HepG2 (cell line): ENCODE measurements around the gene DCAKD. TPM values are rescaled to one million over a fixed set of nuclear protein-coding genes. Genes with fewer than 3 reads are reported as not detected.

Experiments
- AFF4 ChIP-seq: sonication (generic); formaldehyde crosslinking; IDR thresholded peaks from 2 replicates; pipeline ENCODE4 v1.4.0; 2020; ENCODE audit warnings: missing genetic modification reagents
- CEBPB ChIP-seq: IDR thresholded peaks from 2 replicates; pipeline ENCODE4 v1.6.1; 2011; ENCODE audit warnings: low read depth, low read length, improper control_type of control experiment, borderline replicate concordance
- CREBL2 ChIP-seq: sonication (generic); formaldehyde crosslinking; IDR thresholded peaks from 2 replicates; pipeline ENCODE4 v1.8.1; 2023; ENCODE audit warnings: missing genetic modification reagents, mild to moderate bottlenecking, borderline replicate concordance
- ESRRA ChIP-seq: sonication (generic); formaldehyde crosslinking; IDR thresholded peaks from 2 replicates; pipeline ENCODE4 v1.5.1; 2020; ENCODE audit warnings: mild to moderate bottlenecking, low read depth, missing genetic modification reagents
- GATAD1 ChIP-seq: IDR thresholded peaks from 2 replicates; pipeline ENCODE4 v1.6.1; 2016; ENCODE audit warnings: missing genetic modification reagents, missing compliant biosample characterization
- KDM5B ChIP-seq: sonication (generic); formaldehyde crosslinking; IDR thresholded peaks from 2 replicates; pipeline ENCODE4 v1.4.0; 2020; ENCODE audit warnings: missing genetic modification reagents, mild to moderate bottlenecking, borderline replicate concordance
- KLF12 ChIP-seq: sonication (generic); formaldehyde crosslinking; IDR thresholded peaks from 2 replicates; pipeline ENCODE4 v1.4.0; 2020; ENCODE audit warnings: missing genetic modification reagents, borderline replicate concordance
- KLF16 ChIP-seq, 2 experiments: sonication (generic) in 1 of 2; formaldehyde crosslinking in 1 of 2; IDR thresholded peaks; 2 replicates each; pipeline versions ENCODE4 v1.6.1 to v1.8.0; 2016 to 2023; ENCODE audit warnings: missing genetic modification reagents in 2 of 2, missing compliant biosample characterization in 1 of 2
- KMT2A ChIP-seq: sonication (generic); formaldehyde crosslinking; IDR thresholded peaks from 2 replicates; pipeline ENCODE4 v1.4.0; 2020; ENCODE audit warnings: missing genetic modification reagents
- NCOR1 ChIP-seq: fragments of 200-600 bp; sonication (generic); IDR thresholded peaks from 2 replicates; pipeline ENCODE4 v1.7.0; 2017; ENCODE audit warnings: antibody characterized with exemption, low read length, borderline replicate concordance
- NFYB ChIP-seq: sonication (generic); formaldehyde crosslinking; IDR thresholded peaks from 2 replicates; pipeline ENCODE4 v1.4.0; 2020; ENCODE audit warnings: missing genetic modification reagents
- SMAD1 ChIP-seq: sonication (generic); formaldehyde crosslinking; IDR thresholded peaks from 2 replicates; pipeline ENCODE4 v1.4.0; 2020; ENCODE audit warnings: missing genetic modification reagents, low read depth, mild to moderate bottlenecking, borderline replicate concordance
- SRSF1 ChIP-seq: fragments of 200-400 bp; formaldehyde crosslinking; optimal IDR thresholded peaks from 2 replicates; pipeline ENCODE3; 2017; ENCODE audit warnings: mild to moderate bottlenecking, low read depth, low read length, moderate library complexity
- ZBTB39 ChIP-seq: sonication (generic); formaldehyde crosslinking; IDR thresholded peaks from 2 replicates; pipeline ENCODE4 v1.5.0; 2020; ENCODE audit warnings: missing genetic modification reagents
- ZNF687 ChIP-seq: sonication (generic); formaldehyde crosslinking; IDR thresholded peaks from 2 replicates; pipeline ENCODE4 v1.5.1; 2020; ENCODE audit warnings: mild to moderate bottlenecking, missing genetic modification reagents, moderate library complexity
- ZNF775 ChIP-seq: sonication (generic); formaldehyde crosslinking; IDR thresholded peaks from 2 replicates; pipeline ENCODE4 v1.4.0; 2020; ENCODE audit warnings: missing genetic modification reagents, mild to moderate bottlenecking, moderate library complexity, borderline replicate concordance
- ZSCAN31 ChIP-seq: sonication (generic); formaldehyde crosslinking; IDR thresholded peaks from 2 replicates; pipeline ENCODE4 v1.5.0; 2020; ENCODE audit warnings: low read depth, mild to moderate bottlenecking, missing genetic modification reagents
- polyA plus RNA-seq, 8 experiments: library from polyadenylated mRNA; depleted of rRNA in 3 of 8; stranded (reverse) in 7 of 8; unstranded in 1 of 8; fragments of >200 nt; fragmentation: Illumina TruSeq in 4 of 8; extraction: Trizol in 4 of 8; gene quantifications; 2 replicates each; pipeline versions ENCODE4 v1.2.1 to v1.2.3, GENCODE V29; 2011 to 2016; ENCODE audit warnings: low read depth in 4 of 8, missing spikeins in 1 of 8, mixed read lengths in 1 of 8; ENCODE audit not compliant: insufficient read depth in 1 of 8
- total RNA-seq, 5 experiments: library from RNA; depleted of rRNA; stranded (reverse); fragments of >200 nt; fragmentation: Illumina TruSeq; extraction: Trizol; gene quantifications; 2 replicates each; pipeline ENCODE4 v1.2.3, GENCODE V29; 2016; ENCODE audit warnings: low read depth in 1 of 5

DCAKD gene
- total and polyA plus RNA-seq, 2 of the 13 experiments (the other 11 are each of a cell fraction or from before 2014, with no cell fraction given) = 25.9 to 29.2 TPM

- TF ChIP-seq ZSCAN31 (CRISPR knock-in tag) (peak; percentile 86), NFYB (peak; percentile 97), GATAD1 (CRISPR knock-in tag) (peak; percentile 99), ZNF775 (0 out of 2 replicates have a peak, but pooled peaks have one; percentile 61), CREBL2 (CRISPR knock-in tag) (no peak), SRSF1 (no peak), KMT2A (CRISPR knock-in tag) (peak; percentile 92), ESRRA (CRISPR knock-in tag) (no peak), ZNF687 (peak; percentile 88), KDM5B (peak; percentile 91; the same call in 1 of the 2 replicates), ZBTB39 (CRISPR knock-in tag) (0 out of 2 replicates have a peak, but pooled peaks have one; percentile 54), SMAD1 (no peak; the same call in 1 of the 2 replicates), KLF12 (peak; percentile 74; the same call in 1 of the 2 replicates), NCOR1 (no peak; the same call in 1 of the 2 replicates), CEBPB (peak; percentile 66), KLF16 (CRISPR knock-in tag; IDR thresholded peaks at IDR 0.05) (peak in 1 of 2 experiments; percentile 77; a peak in 2 of 4 replicates), AFF4 (CRISPR knock-in tag) (peak; percentile 73)
Observed at GRCh38 chr17:45060797-45061605, 9.6 kb upstream of the DCAKD start, which contains the start of gene NMT1 (continued).
